Sigmoid colon (tissue), 4 donors: ENCODE measurements around the gene TIAM1.

ENCODE experiments used
- CTCF ChIP-seq, 4 experiments: fragments of 450-650 bp in 3 of 4; fragments of 200-600 bp in 1 of 4; IDR thresholded peaks; one replicate each; pipeline ENCODE4 v1.5.1; 2016 to 2019; ENCODE audit warnings: antibody characterized with exemption in 4 of 4, mild to moderate bottlenecking in 3 of 4, moderate library complexity in 2 of 4
- POLR2A ChIP-seq, 2 donors: fragments of 450-650 bp; IDR thresholded peaks; one replicate each; pipeline ENCODE4 v1.6.1; 2016; ENCODE audit warnings: antibody characterized with exemption in 2 of 2, mild to moderate bottlenecking in 2 of 2, moderate library complexity in 2 of 2
- POLR2AphosphoS5 ChIP-seq, 4 donors: sonication (generic); formaldehyde crosslinking; IDR thresholded peaks; one replicate each; pipeline ENCODE4 v1.6.1; 2017; ENCODE audit warnings: antibody characterized with exemption in 4 of 4

DNA sequence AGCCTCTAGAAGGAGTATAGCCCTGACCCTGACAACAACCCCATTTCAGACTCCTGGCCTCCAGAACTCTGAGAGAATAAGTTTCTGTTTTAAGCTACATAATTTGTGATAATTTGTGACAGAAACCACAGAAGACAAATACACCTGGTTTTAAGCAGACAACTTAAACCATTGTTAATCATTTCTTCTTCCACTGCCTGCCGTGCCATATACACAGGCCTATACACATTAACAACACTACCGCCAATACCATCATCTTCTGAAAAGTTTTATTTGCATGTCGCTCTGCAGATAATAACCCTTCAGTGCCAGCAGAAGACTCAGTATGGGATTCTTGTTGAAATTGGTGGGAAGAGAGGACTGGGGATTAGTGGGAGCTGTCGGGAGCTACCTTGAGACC is 265.8 kb downstream of the TIAM1 start:
- no peak for TF ChIP-seq CTCF (IDR thresholded peaks at IDR 0.05)
- no peak for TF ChIP-seq POLR2A (IDR thresholded peaks at IDR 0.05)
- no peak for TF ChIP-seq POLR2AphosphoS5 (IDR thresholded peaks at IDR 0.05)
